D721Med (cell line): ENCODE measurements around the gene RIMKLB.
"Not testable (repeated sequence)": the region's sequence is repeated elsewhere in the genome, so short reads cannot be mapped to it uniquely, and the experiment has no call there.

Experiments used
- DNase-seq: peaks from one replicate; pipeline ENCODE4 v3.0.0; 2011; ENCODE audit warnings: low spot score; ENCODE audit not compliant: insufficient read length
- FAIRE-seq: peaks from 2 replicates; lab custom pipeline; 2011; peaks lifted over from hg19 to GRCh38; lab: Jason Lieb, UNC
- TF ChIP-seq, protein P1 (sequence below): IDR thresholded peaks from 2 replicates; pipeline ENCODE4 v1.5.1; 2012; ENCODE audit warnings: mild to moderate bottlenecking, control low read depth; ENCODE audit not compliant: insufficient read depth; ENCODE audit errors: missing control alignments

The RIMKLB gene

DNA sequence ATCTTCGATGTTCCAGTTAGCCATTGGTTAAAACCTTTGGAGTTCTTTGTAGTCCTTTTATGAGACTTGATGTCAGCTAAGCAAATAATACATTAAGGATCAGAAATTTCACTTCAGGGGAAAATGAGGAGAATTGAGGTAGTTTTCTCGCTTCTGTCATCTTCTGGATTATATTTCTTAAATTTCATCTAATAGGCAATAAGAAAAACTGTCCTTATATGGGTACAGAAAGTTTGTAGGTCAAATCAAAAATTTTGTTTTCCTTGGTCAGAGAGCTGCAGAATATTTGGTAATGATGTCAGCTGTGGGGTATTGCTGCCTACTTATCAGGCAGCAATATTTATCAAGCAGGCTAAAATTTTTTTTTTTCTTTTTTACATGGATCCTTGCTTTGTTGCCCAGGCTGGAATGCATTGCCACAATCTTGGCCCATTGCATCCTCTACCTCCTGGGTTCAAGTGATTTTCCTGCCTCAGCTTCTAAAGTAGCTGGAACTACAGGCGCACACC is 37.1 kb downstream of the RIMKLB start:
- FAIRE-seq = no peak
- no peak for DNase-seq
- TF ChIP-seq, protein P1, sequence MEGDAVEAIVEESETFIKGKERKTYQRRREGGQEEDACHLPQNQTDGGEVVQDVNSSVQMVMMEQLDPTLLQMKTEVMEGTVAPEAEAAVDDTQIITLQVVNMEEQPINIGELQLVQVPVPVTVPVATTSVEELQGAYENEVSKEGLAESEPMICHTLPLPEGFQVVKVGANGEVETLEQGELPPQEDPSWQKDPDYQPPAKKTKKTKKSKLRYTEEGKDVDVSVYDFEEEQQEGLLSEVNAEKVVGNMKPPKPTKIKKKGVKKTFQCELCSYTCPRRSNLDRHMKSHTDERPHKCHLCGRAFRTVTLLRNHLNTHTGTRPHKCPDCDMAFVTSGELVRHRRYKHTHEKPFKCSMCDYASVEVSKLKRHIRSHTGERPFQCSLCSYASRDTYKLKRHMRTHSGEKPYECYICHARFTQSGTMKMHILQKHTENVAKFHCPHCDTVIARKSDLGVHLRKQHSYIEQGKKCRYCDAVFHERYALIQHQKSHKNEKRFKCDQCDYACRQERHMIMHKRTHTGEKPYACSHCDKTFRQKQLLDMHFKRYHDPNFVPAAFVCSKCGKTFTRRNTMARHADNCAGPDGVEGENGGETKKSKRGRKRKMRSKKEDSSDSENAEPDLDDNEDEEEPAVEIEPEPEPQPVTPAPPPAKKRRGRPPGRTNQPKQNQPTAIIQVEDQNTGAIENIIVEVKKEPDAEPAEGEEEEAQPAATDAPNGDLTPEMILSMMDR = no peak

DNA sequence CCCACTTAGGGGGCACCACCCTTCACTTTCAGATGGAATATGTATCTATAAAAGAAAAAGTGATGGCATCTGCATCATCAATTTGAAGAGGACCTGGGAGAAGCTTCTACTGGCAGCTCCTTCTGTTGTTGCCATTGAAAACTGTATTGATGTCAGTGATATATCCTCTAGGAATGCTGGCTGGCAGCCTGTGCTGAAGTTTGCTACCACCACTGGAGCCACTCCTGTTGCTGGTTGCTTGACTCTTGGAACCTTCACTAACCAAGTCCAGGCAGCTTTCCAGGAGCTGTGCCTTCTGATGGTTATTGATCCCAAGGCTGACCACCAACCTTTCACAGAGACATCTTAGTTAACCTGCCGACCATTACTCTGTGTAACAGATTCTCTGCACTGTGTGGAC is 44.7 kb downstream of the RIMKLB start:
- DNase-seq (no peak), FAIRE-seq (no peak)
- TF ChIP-seq, protein P1 = no peak

DNA sequence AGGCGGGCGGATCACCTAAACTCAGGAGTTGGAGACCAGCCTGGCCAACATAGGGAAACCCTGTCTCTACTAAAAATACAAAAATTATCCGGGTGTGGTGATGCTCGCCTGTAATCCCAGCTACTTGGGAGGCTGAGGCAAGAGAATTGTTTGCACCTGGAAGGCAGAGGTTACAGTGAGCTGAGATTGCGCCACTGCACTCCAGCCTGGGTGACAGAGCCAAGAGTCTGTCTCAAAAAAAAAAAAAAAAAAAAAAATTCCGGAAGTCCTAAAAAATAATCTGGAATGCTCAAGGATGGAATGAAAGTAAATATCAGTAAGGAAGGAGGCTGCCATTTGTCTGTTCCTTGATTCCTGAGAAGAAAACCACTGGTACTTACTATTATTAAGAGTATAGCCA is 45.3 kb downstream of the RIMKLB start:
- DNase-seq, FAIRE-seq: not testable (repeated sequence)

DNA sequence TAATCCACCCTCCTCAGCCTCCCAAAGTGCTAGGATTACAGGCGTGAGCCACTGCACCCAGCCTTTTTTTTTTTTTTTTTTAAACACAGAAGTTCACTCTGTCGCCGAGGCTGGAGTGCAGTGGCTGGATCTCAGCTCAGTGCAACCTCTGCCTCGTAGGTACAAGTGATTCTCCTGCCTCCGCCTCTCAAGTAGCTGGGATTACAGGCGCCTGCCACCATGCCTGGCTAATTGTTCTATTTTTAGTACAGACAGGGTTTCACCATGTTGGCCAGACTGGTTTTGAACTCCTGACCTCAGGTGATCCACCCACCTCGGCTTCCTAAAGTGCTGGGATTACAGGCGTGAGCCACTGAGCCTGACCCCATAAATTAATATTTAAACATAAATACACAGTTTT is 47.8 kb downstream of the RIMKLB start:
- FAIRE-seq, DNase-seq: not testable (repeated sequence)

DNA sequence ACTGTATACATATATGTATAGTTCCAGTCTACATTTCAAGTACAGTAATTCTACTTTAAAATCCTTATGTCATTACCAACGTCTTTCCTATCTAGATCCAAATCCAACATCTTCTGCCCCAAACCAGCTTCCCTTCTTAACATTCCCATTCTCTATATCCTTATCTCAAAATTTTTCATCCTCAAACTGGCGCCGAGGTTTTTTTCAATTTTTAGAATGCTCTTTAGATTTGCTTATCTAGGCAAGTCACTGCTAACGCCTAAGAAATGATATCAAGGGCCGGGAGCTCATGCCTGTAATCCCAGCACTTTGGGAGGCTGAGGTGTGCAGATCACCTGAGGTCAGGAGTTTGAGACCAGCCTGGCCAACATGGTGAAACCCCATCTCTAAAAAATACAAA is 48.3 kb downstream of the RIMKLB start:
- FAIRE-seq (no peak), DNase-seq (no peak)
- TF ChIP-seq, protein P1 = no peak

DNA sequence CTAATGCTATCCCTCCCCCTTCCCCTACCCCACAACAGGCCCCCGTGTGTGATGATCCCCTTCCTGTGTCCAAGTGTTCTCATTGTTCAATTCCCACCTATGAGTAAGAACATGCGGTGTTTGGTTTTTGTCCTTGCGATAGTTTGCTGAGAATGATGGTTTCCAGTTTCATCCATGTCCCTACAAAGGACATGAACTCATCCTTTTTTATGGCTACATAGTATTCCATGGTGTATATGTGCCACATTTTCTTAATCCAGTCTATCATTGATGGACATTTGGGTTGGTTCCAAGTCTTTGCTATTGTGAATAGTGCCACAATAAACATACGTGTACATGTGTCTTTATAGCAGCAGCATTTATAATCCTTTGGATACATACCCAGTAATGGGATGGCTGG is 62.3 kb downstream of the RIMKLB start:
- not testable (repeated sequence) for FAIRE-seq, DNase-seq

DNA sequence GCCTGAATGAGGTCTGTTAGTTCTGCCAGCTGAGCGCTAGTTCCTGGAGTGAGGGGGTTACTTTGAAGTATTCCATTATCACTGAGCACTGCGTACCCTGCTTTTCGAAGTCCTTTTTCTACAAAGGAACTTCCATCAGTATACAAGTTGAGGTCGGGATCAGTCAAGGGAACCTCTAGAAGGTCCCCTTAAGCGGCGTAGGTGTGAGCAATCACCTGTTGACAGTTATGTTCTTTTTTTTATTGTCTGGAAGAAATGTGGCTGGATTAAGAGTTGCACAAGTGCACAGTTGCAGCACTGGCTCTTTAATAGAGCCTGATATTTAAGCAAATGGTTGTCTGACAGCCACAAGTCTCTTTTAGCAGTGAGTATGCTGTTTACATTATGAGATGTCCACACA is 64.9 kb downstream of the RIMKLB start:
- not testable (repeated sequence) for FAIRE-seq, DNase-seq

DNA sequence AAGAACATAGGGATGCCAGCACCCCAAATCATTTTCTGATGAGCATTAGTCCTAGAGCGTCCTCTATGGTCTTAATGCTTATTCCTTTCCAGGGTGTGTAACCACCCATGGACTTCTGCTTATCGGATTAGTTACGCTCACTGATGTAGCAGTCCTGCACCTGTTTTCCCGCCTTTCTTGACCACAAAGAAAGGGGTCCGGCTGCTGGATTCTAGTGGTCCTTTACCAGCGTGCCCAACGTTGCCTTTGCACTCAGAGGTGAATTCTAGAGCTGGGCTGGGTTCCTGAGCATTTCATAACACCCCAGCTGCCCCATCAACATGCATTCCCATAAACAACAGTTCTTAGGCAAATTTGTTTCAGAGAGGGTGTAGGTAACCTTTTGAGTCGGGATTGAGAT is 68.3 kb downstream of the RIMKLB start:
- not testable (repeated sequence) for DNase-seq, FAIRE-seq

DNA sequence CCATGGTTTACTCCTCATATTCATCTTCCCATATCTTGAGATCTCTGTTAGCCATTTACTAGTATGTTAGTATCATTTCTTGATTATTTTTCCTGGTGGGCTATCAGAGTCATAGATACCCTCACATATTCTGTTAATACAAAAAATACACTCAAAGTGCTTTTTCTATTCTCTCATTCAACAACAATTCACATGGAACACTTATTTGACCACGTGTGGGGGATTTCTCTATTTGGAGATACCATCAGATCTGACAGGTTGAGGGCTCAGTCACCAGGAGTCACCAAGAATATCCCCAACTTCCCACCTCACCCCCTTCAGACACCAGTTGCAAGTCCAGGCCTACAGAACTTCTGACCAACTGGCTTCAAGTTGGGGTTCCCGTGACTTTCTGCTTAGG is 72.7 kb downstream of the RIMKLB start:
- DNase-seq (no peak), FAIRE-seq (no peak)

DNA sequence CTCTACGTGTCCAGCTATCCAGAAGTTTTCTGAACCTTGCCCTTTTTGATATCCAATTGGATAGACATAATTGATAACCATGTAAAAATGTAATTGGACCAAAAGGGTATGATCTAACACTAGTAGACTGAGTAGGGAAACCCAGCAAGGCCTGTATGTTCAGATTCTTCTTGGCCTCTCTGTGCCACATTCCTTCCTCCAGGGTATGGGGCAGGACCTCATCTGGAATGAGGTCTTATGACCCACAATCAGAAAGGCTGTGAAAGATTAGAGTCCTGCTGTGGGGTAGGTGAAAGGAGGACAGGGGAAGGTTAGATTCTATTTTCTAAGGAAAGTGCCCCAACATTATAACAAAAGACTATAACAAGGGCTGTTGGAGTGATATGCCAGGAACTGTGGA is 73.3 kb downstream of the RIMKLB start:
- TF ChIP-seq, protein P1 = no peak
- DNase-seq = no peak

More for the DNA sequence above, 72.7 kb downstream of the RIMKLB start:
- TF ChIP-seq, protein P1 = no peak

More for the DNA sequence above, 73.3 kb downstream of the RIMKLB start:
- FAIRE-seq = no peak
